HCT116 (cell line): ENCODE results near the gene THSD4. TPM values are rescaled to one million over a fixed set of nuclear protein-coding genes. Genes with fewer than 3 reads are reported as not detected.

ENCODE experiments used
- ATAC-seq: fragments of 200-7000 bp; cut with Tn5 transposase; 2 replicates; pipeline ENCODE4 v1.9.1; 2020; ENCODE audit warnings: mild to moderate bottlenecking, moderate library complexity
- BruUV-seq: library from RNA; stranded (reverse); fragments of 400-500 nt; replicated peaks from 2 replicates; lab custom pipeline; 2021; lab: Mats Ljungman, UMichigan
- CTCF ChIA-PET: fragments of 300-600 bp; sonication (Branson Sonifier 250); formaldehyde crosslinking; loops from one replicate; lab custom pipeline; 2021; ENCODE audit warnings: antibody characterized with exemption; lab: Charles Lee
- POLR2A ChIA-PET: fragments of 300-600, 350-600 bp; sonication (Branson Sonifier 250); formaldehyde crosslinking; loops from one replicate; lab custom pipeline; 2021; ENCODE audit warnings: antibody characterized with exemption; lab: Charles Lee
- RAD21 ChIA-PET, 2 experiments: fragments of 300-600 bp; sonication (Branson Sonifier 250); formaldehyde crosslinking; loops; one replicate each; lab custom pipeline; 2023; ENCODE audit warnings: low total read pairs in 2 of 2; ENCODE audit not compliant: uncharacterized antibody in 2 of 2, unreplicated experiment in 2 of 2, low non-redundant PET in 1 of 2; lab: Charles Lee
- DNase-seq: peaks from one replicate; pipeline ENCODE4 v3.0.0-alpha.2; 2010; ENCODE audit warnings: low read depth, low spot score
- H2AFZ ChIP-seq: fragments of 200-600 bp; shearing (Covaris generic), sonication (generic); 2 replicates; pipeline ENCODE4 v1.6.1; 2017; ENCODE audit warnings: low read depth, mixed run types, mixed read lengths, antibody characterized with exemption, low read length; ENCODE audit not compliant: poor library complexity, severe bottlenecking
- H3K27ac ChIP-seq: 2 replicates; pipeline ENCODE4 v1.5.1; 2012; ENCODE audit warnings: low read depth, low read length
- H3K27me3 ChIP-seq: fragments of 200-600 bp; sonication (generic); 2 replicates; pipeline ENCODE4 v1.6.1; 2016; ENCODE audit warnings: mixed run types, low read length, mixed read lengths; ENCODE audit not compliant: insufficient read depth
- H3K36me3 ChIP-seq, 2 experiments: fragments of 200-500 bp in 1 of 2; fragments of 200-600 bp in 1 of 2; sonication (Bioruptor generic) in 1 of 2; sonication (generic) in 1 of 2; 2 replicates each; pipeline versions ENCODE4 v1.5.1 to v1.6.1; 2014 to 2016; ENCODE audit warnings: low read length in 2 of 2, inconsistent platforms in 1 of 2, mixed read lengths in 1 of 2, mixed run types in 1 of 2; ENCODE audit not compliant: insufficient read depth in 2 of 2, control insufficient read depth in 1 of 2
- H3K4me1 ChIP-seq, 2 experiments: fragments of 200-600 bp in 1 of 2; sonication (generic) in 1 of 2; 2 replicates each; pipeline versions ENCODE4 v1.5.1 to v1.6.1; 2012 to 2017; ENCODE audit warnings: low read length in 2 of 2, inconsistent platforms in 1 of 2, mild to moderate bottlenecking in 1 of 2, mixed read lengths in 1 of 2, mixed run types in 1 of 2, moderate library complexity in 1 of 2; ENCODE audit not compliant: insufficient read depth in 2 of 2, control insufficient read depth in 1 of 2
- H3K4me2 ChIP-seq: fragments of 200-600 bp; sonication (generic); 2 replicates; pipeline ENCODE4 v1.6.1; 2017; ENCODE audit warnings: mixed run types, low read length, mixed read lengths
- H3K4me3 ChIP-seq, 2 experiments: fragments of 200-600 bp in 1 of 2; sonication (generic) in 1 of 2; replicated peaks in 1 of 2; 2 replicates each; pipeline ENCODE4 v1.5.1; 2011 to 2016; ENCODE audit warnings: low read length in 2 of 2, control low read depth in 1 of 2, low read depth in 1 of 2, mild to moderate bottlenecking in 1 of 2, mixed read lengths in 1 of 2, mixed run types in 1 of 2
- H3K79me2 ChIP-seq: fragments of 200-600 bp; sonication (generic); 2 replicates; pipeline ENCODE4 v1.6.1; 2017; ENCODE audit warnings: mild to moderate bottlenecking, mixed run types, low read length, moderate library complexity, mixed read lengths; ENCODE audit not compliant: insufficient read depth
- H3K9ac ChIP-seq: fragments of 200-600 bp; sonication (generic); 2 replicates; pipeline ENCODE4 v1.6.1; 2016; ENCODE audit warnings: low read length, mixed read lengths
- H3K9me2 ChIP-seq: fragments of 200-600 bp; sonication (generic), shearing (Covaris generic); 2 replicates; pipeline ENCODE4 v1.6.1; 2017; ENCODE audit warnings: mixed run types, mild to moderate bottlenecking, moderate library complexity; ENCODE audit not compliant: insufficient read depth
- H3K9me3 ChIP-seq, 2 experiments: fragments of 200-500 bp in 1 of 2; fragments of 200-600 bp in 1 of 2; sonication (Bioruptor generic) in 1 of 2; sonication (generic) in 1 of 2; 2 replicates each; pipeline ENCODE4 v1.6.1; 2014 to 2017; ENCODE audit warnings: low read length in 2 of 2, mixed read lengths in 2 of 2, inconsistent platforms in 1 of 2, low read depth in 1 of 2, mild to moderate bottlenecking in 1 of 2, mixed run types in 1 of 2, moderate library complexity in 1 of 2; ENCODE audit not compliant: control insufficient read depth in 1 of 2, insufficient read depth in 1 of 2
- H4K20me1 ChIP-seq: fragments of 200-600 bp; sonication (generic), shearing (Covaris generic); 2 replicates; pipeline ENCODE4 v1.6.1; 2017; ENCODE audit warnings: mixed run types, mild to moderate bottlenecking, moderate library complexity; ENCODE audit not compliant: insufficient read depth
- ATF3 ChIP-seq: IDR thresholded peaks from 2 replicates; pipeline ENCODE4 v1.6.1; 2012
- CBX3 ChIP-seq: IDR thresholded peaks from 2 replicates; pipeline ENCODE4 v1.6.1; 2012; ENCODE audit warnings: low read depth
- CTCF ChIP-seq, 3 experiments: fragments of 200-600 bp in 1 of 3; sonication (generic) in 1 of 3; IDR thresholded peaks in 2 of 3; conservative IDR thresholded peaks in 1 of 3; 2 replicates each; pipeline ENCODE4 v1.5.1; 2012 to 2017; ENCODE audit warnings: low read depth in 2 of 3, low read length in 2 of 3, antibody characterized with exemption in 1 of 3, borderline replicate concordance in 1 of 3, control low read depth in 1 of 3, mild to moderate bottlenecking in 1 of 3, mixed read lengths in 1 of 3, mixed run types in 1 of 3, moderate library complexity in 1 of 3; ENCODE audit not compliant: insufficient read depth in 1 of 3
- EGR1 ChIP-seq: IDR thresholded peaks from 2 replicates; pipeline ENCODE4 v1.6.1; 2012; ENCODE audit warnings: low read depth
- ELF1 ChIP-seq: IDR thresholded peaks from 2 replicates; pipeline ENCODE4 v1.6.1; 2012; ENCODE audit warnings: low read depth, borderline replicate concordance
- EZH2 ChIP-seq: fragments of 200-600 bp; sonication (generic); IDR thresholded peaks from 2 replicates; pipeline ENCODE4 v1.6.1; 2017; ENCODE audit warnings: antibody characterized with exemption, mixed run types
- EZH2phosphoT487 ChIP-seq: fragments of 200-600 bp; IDR thresholded peaks from 2 replicates; pipeline ENCODE4 v1.6.1; 2018; ENCODE audit warnings: antibody characterized with exemption, borderline replicate concordance
- FOSL1 ChIP-seq: IDR thresholded peaks from 2 replicates; pipeline ENCODE4 v1.6.1; 2012; ENCODE audit warnings: low read depth
- MAX ChIP-seq: IDR thresholded peaks from 2 replicates; pipeline ENCODE4 v1.6.1; 2012
- POLR2AphosphoS5 ChIP-seq: IDR thresholded peaks from 2 replicates; pipeline ENCODE4 v1.6.1; 2011; ENCODE audit warnings: mild to moderate bottlenecking, low read depth, low read length, moderate library complexity
- REST ChIP-seq: IDR thresholded peaks from 2 replicates; pipeline ENCODE4 v1.6.1; 2012; ENCODE audit warnings: low read depth
- SP1 ChIP-seq: IDR thresholded peaks from 2 replicates; pipeline ENCODE4 v1.6.1; 2012; ENCODE audit warnings: low read depth
- TCF7L2 ChIP-seq: IDR thresholded peaks from 2 replicates; pipeline ENCODE4 v1.7.0; 2011; ENCODE audit warnings: borderline replicate concordance, inconsistent platforms; ENCODE audit not compliant: insufficient read depth, insufficient read length; ENCODE audit errors: extremely low read depth
- ZNF274 ChIP-seq: fragments of 200-500 bp; sonication (Bioruptor generic); IDR thresholded peaks from 2 replicates; pipeline ENCODE4 v1.6.1; 2014; ENCODE audit warnings: mild to moderate bottlenecking, low read depth, low read length, inconsistent platforms
- intact Hi-C: fragments of 100-400 bp; cut with micrococcal nuclease; formaldehyde crosslinking; loops from 2 replicates; pipeline ENCODE4 v1.10.0; 2022
- total RNA-seq: library from RNA; stranded (reverse); gene quantifications from one replicate; pipeline ENCODE4 v1.2.1, GENCODE V29; 2021; ENCODE audit not compliant: unreplicated experiment

Gene THSD4
- total RNA-seq, 1 experiment from 2014 or later: 30.5 TPM

GRCh38 chr15:71572452-71573053 lies 457.3 kb downstream of the THSD4 start:
- no peak overlapping the region for H3K4me3 ChIP-seq
- H3K4me2 ChIP-seq: peak overlapping the region; percentile 31
- no peaks in the 10 kb centered on the region for H3K27me3 ChIP-seq
- ATAC-seq: peak; percentile 92
- CTCF ChIA-PET: interaction anchor here (0.9 to 1.2 kb wide), 3 partner anchors 11 to 186 kb away, joined by 3 to 4 read pairs (median 3); no protein-coding TSS in a partner anchor
- H3K36me3 ChIP-seq: no peaks in the 10 kb centered on the region
- TF ChIP-seq CBX3 (no peak), REST (no peak), FOSL1 (no peak; the same call in 1 of the 2 replicates), EZH2 (no peak), ELF1 (no peak), EZH2phosphoT487 (no peak), MAX (no peak), ATF3 (no peak), TCF7L2 (peak; percentile 69), POLR2AphosphoS5 (0 out of 2 replicates have a peak, but pooled peaks have one; percentile 11), ZNF274 (no peak), CTCF (IDR thresholded peaks at IDR 0.05 in 2 of 3, conservative IDR thresholded peaks at IDR 0.05 in 1 of 3; ENCODE audit: borderline replicate concordance in 1 of 3, insufficient read depth in 1 of 3, low read depth in 2 of 3, low read length in 2 of 3) (peak in 2 of 3 experiments; percentile 34 to 53; a peak in 4 of 6 replicates), SP1 (no peak), EGR1 (no peak)
- intact Hi-C loops: loop anchor here (5.0 to 10.0 kb wide), 2 partner anchors 188 to 585 kb away; no protein-coding TSS in a partner anchor
- no TSS peak for BruUV-seq
- H3K9ac ChIP-seq: no peak overlapping the region
- H3K4me1 ChIP-seq: peaks cover 10 to 14% of the 10 kb centered on the region in 2 experiments; a peak in 3 of 4 replicates
- no peaks in the 10 kb centered on the region for H3K79me2 ChIP-seq
- H4K20me1 ChIP-seq: no peaks in the 10 kb centered on the region
- peak; percentile 23 for DNase-seq
- no peak overlapping the region for H2AFZ ChIP-seq
- RAD21 ChIA-PET: no interaction called here
- H3K9me3 ChIP-seq: no peaks in the 10 kb centered on the region
- POLR2A ChIA-PET: no interaction called here
- H3K9me2 ChIP-seq: no peaks in the 10 kb centered on the region
- H3K27ac ChIP-seq: peak overlapping the region; percentile 2; the same call in 1 of the 2 replicates
